Measurements from ENCODE around the gene CLIC4. TPM values are rescaled to one million over a fixed set of nuclear protein-coding genes. Genes with fewer than 3 reads are reported as not detected.

Gene CLIC4
- total RNA-seq, 1 experiment from 2014 or later: 123 TPM

DNA sequence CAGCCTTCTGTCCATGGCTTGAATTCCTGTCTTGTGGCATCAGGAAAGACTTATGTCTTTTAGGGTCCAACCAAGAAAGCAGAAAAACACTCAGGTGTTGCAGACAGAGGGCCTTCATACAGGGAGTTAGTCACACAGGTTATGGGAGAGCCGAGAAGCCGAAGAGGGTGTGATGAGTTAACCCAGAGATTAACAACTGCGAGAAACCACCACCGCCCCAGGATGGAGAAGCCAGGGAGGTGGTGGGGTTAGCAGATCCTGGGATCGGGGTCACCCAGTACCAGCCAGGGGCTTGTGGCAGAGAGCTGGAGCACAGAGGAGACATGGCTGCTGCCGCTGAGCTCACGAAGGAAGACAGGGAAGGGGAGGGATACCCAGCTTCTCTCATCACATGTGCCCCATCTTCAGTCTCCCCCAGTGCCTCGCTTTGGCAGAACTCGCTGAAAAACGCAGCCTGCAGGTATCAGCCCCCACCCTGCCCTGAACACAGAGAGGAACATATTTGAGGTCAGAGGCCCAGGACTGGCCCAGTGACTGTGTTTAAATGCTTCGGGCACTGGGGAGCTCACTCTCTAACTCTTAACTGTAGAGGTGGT, 126.2 kb downstream of the CLIC4 start:
- Histone ChIP-seq H3K27me3 (ENCODE audit: insufficient read depth, low read depth) (no peaks in the 10 kb centered on the region), H3K4me3 (no peak overlapping the region), H3F3A (ENCODE audit: insufficient read depth, low read depth) (no peaks in the 10 kb centered on the region), H3K9me2 (ENCODE audit: insufficient read depth) (no peaks in the 10 kb centered on the region), H3K4me1 (replicated peaks; ENCODE audit: insufficient read depth) (no peaks in the 10 kb centered on the region; the same call in 1 of the 2 replicates), H3K79me2 (ENCODE audit: low read depth) (no peaks in the 10 kb centered on the region), H3K36me3 (ENCODE audit: low read depth) (no peaks in the 10 kb centered on the region), H3K9me3 (ENCODE audit: insufficient read depth, low read depth) (no peaks in the 10 kb centered on the region), H2AFZ (no peak overlapping the region), H3K27ac (no peak overlapping the region), H4K20me1 (ENCODE audit: insufficient read depth) (no peaks in the 10 kb centered on the region), H3K4me2 (no peak overlapping the region)
- TF ChIP-seq EZH2 (IDR thresholded peaks at IDR 0.05; ENCODE audit: low read depth): no peak
- TF ChIP-seq, protein P1, sequence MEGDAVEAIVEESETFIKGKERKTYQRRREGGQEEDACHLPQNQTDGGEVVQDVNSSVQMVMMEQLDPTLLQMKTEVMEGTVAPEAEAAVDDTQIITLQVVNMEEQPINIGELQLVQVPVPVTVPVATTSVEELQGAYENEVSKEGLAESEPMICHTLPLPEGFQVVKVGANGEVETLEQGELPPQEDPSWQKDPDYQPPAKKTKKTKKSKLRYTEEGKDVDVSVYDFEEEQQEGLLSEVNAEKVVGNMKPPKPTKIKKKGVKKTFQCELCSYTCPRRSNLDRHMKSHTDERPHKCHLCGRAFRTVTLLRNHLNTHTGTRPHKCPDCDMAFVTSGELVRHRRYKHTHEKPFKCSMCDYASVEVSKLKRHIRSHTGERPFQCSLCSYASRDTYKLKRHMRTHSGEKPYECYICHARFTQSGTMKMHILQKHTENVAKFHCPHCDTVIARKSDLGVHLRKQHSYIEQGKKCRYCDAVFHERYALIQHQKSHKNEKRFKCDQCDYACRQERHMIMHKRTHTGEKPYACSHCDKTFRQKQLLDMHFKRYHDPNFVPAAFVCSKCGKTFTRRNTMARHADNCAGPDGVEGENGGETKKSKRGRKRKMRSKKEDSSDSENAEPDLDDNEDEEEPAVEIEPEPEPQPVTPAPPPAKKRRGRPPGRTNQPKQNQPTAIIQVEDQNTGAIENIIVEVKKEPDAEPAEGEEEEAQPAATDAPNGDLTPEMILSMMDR (conservative IDR thresholded peaks at IDR 0.05): no peak
- CTCF ChIA-PET: no interaction called here
- POLR2A ChIA-PET (ENCODE audit: unreplicated experiment): interaction anchor here (1.0 kb wide), 1 partner anchor 580 kb away, joined by 3 read pairs; no protein-coding TSS in a partner anchor
- no peak for DNase-seq
- intact Hi-C loops (cut with micrococcal nuclease; ENCODE audit: unreplicated experiment): no loop called here
- BruUV-seq (replicated peaks): no TSS peak

DNA sequence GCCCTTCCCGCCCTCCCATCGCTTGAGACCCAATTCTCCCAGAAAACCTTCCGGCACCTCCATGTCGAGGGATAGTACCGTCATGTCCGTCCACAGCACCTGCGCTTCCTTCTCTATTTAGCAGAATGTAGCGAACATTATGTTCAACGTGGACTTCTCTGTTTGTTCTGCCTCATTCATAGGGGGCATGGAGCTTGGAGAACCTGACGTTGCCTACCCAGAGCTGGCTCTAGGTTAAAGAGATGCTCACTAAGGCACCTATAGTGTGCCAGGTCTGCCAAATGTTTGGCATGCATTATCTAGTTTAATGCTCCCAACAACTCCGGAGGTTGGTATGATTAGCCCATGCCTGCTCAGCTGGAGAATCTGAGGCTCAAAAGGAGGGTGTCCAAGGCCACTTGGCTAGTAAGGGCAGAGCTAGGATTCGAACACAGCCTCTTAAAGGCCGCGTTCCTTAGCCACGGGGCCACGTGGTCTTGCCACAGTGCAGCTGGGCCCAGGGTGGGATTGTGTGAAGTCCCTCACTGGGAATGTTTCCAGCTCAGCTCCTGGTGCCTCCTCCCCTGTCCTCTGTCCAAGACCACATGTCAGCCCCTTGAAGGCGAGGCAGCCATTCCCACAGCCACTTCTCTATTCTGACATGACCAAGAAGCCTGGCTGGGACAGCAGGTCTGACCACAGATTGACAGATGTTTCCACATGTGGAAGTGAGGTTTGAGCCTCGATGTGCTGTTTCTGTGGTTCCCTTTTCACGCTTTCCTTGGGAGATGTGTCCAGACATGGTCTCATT, 127.0 kb downstream of the CLIC4 start:
- no peaks in the 10 kb centered on the region for H3K27me3 ChIP-seq (ENCODE audit: insufficient read depth, low read depth)
- ChIA-PET CTCF (no interaction called here), POLR2A (ENCODE audit: unreplicated experiment) (interaction anchor here (1.0 kb wide), 1 partner anchor 581 kb away, joined by 3 read pairs; no protein-coding TSS in a partner anchor)
- H3K79me2 ChIP-seq (ENCODE audit: low read depth): no peaks in the 10 kb centered on the region
- no peaks in the 10 kb centered on the region for H3F3A ChIP-seq (ENCODE audit: insufficient read depth, low read depth)
- no peaks in the 10 kb centered on the region for H4K20me1 ChIP-seq (ENCODE audit: insufficient read depth)
- H3K4me1 ChIP-seq (replicated peaks; ENCODE audit: insufficient read depth): no peaks in the 10 kb centered on the region
- H3K9me3 ChIP-seq (ENCODE audit: insufficient read depth, low read depth): no peaks in the 10 kb centered on the region
- H3K4me3 ChIP-seq: no peak overlapping the region
- no peak for DNase-seq
- intact Hi-C loops (cut with micrococcal nuclease; ENCODE audit: unreplicated experiment): no loop called here
- no peak overlapping the region for H2AFZ ChIP-seq
- no peak for TF ChIP-seq EZH2 (IDR thresholded peaks at IDR 0.05; ENCODE audit: low read depth)
- TF ChIP-seq, protein P1 (conservative IDR thresholded peaks at IDR 0.05): no peak
- no TSS peak for BruUV-seq (replicated peaks)
- H3K9me2 ChIP-seq (ENCODE audit: insufficient read depth): no peaks in the 10 kb centered on the region
- H3K36me3 ChIP-seq (ENCODE audit: low read depth): no peaks in the 10 kb centered on the region
- H3K27ac ChIP-seq: no peak overlapping the region
- no peak overlapping the region for H3K4me2 ChIP-seq

DNA sequence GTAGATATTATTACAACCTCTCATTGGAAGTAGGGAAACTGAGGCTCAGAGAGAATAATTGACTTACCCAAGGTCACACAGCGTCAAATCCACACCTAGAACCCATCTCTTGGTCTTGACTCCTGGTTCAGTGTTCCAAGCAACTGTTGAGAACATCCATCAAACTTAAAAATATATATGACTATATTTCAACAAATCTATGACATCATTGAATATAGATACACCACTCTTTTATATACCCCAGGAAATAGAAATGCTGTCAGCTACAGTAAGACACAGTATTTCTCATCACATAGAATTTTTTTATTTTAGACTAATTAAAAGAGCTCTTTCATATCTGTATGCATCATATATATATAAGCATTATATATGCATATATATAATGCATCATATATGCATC, 127.9 kb downstream of the CLIC4 start:
- intact Hi-C loops (cut with micrococcal nuclease; ENCODE audit: unreplicated experiment): no loop called here
- Histone ChIP-seq H3K9me2 (ENCODE audit: insufficient read depth) (no peaks in the 10 kb centered on the region), H2AFZ (no peak overlapping the region), H3K79me2 (ENCODE audit: low read depth) (no peaks in the 10 kb centered on the region), H3F3A (ENCODE audit: insufficient read depth, low read depth) (no peaks in the 10 kb centered on the region), H3K9me3 (ENCODE audit: insufficient read depth, low read depth) (no peaks in the 10 kb centered on the region), H3K4me3 (no peak overlapping the region), H3K4me1 (replicated peaks; ENCODE audit: insufficient read depth) (no peaks in the 10 kb centered on the region), H3K36me3 (ENCODE audit: low read depth) (no peaks in the 10 kb centered on the region), H4K20me1 (ENCODE audit: insufficient read depth) (no peaks in the 10 kb centered on the region), H3K27ac (no peak overlapping the region), H3K27me3 (ENCODE audit: insufficient read depth, low read depth) (no peaks in the 10 kb centered on the region), H3K4me2 (no peak overlapping the region)
- no peak for DNase-seq
- TF ChIP-seq EZH2 (IDR thresholded peaks at IDR 0.05; ENCODE audit: low read depth): no peak
- TF ChIP-seq, protein P1 (conservative IDR thresholded peaks at IDR 0.05): no peak
- no TSS peak for BruUV-seq (replicated peaks)
- ChIA-PET CTCF (no interaction called here), POLR2A (ENCODE audit: unreplicated experiment) (no interaction called here)
